ENCODE data around the gene ATP13A3.

The ATP13A3 gene

DNA sequence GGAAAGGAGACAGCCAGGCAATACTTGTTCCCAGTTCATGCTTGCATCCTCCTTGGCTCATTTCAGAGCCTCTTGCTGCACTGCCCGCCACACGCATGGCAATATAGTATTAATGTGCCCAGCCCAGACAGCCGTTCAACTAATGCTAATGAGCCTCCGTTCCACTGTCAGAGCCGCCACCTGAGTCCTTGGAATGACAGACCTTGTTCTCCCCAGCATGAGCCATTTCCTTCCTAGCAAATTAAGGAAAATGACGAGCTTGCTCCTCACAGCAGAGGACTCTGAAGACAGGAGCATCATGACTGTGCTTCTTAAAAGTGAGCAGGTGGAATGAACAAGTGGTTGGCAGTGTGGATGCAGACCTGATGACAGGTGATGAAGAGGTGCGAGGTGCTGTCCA is 106.5 kb downstream of the ATP13A3 start:
- TF ChIP-seq, protein P1, sequence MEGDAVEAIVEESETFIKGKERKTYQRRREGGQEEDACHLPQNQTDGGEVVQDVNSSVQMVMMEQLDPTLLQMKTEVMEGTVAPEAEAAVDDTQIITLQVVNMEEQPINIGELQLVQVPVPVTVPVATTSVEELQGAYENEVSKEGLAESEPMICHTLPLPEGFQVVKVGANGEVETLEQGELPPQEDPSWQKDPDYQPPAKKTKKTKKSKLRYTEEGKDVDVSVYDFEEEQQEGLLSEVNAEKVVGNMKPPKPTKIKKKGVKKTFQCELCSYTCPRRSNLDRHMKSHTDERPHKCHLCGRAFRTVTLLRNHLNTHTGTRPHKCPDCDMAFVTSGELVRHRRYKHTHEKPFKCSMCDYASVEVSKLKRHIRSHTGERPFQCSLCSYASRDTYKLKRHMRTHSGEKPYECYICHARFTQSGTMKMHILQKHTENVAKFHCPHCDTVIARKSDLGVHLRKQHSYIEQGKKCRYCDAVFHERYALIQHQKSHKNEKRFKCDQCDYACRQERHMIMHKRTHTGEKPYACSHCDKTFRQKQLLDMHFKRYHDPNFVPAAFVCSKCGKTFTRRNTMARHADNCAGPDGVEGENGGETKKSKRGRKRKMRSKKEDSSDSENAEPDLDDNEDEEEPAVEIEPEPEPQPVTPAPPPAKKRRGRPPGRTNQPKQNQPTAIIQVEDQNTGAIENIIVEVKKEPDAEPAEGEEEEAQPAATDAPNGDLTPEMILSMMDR (IDR thresholded peaks at IDR 0.05; ENCODE audit: low read depth, low read length) = no peak

DNA sequence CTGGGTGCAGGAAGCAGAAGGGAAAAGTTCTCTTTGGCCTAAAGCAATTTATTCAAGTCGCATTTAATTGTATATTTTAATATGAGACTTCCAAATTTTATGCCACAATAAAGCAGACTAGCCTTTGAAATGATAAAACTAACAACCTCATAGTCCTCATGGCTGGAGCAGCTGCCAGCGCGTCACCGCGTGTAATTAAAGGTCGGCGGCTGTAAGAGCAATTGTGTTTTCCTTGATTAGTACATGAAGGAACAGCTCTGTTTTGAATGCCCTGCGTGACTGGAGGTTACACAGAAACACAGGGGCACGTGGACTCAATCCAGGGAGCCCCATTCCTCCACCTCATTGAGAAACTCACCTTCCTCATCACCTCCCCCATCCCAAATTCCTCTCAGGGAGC is 107.2 kb downstream of the ATP13A3 start:
- H3K4me3 ChIP-seq (ENCODE audit: low read depth, low read length) = no peak overlapping the region
- TF ChIP-seq, protein P1 (IDR thresholded peaks at IDR 0.05; ENCODE audit: low read depth, low read length) = no peak

More for the DNA sequence above, 106.5 kb downstream of the ATP13A3 start:
- H3K4me3 ChIP-seq (ENCODE audit: low read depth, low read length) = no peak overlapping the region

DNA sequence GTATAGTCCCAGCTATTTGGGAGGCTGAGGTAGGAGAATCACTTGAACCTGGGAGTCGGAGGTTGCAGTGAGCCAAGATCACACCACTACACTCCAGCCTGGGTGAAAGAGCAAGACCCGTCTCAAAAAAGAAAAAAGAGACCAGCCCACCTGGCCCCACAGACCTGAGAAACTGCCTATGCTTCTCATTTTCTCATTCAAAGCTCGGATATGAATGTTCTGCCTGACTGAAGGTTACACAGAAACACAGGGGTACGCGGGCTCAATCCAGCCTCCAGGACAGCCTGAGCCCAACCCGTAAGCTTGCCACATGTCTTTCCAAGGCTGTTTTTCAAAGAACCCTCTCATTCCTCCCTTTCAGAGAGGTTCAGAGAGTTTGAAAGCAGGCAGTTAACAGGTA is 107.6 kb downstream of the ATP13A3 start:
- TF ChIP-seq, protein P1 (IDR thresholded peaks at IDR 0.05; ENCODE audit: low read depth, low read length) = no peak
- H3K4me3 ChIP-seq (ENCODE audit: low read depth, low read length) = no peak overlapping the region

DNA sequence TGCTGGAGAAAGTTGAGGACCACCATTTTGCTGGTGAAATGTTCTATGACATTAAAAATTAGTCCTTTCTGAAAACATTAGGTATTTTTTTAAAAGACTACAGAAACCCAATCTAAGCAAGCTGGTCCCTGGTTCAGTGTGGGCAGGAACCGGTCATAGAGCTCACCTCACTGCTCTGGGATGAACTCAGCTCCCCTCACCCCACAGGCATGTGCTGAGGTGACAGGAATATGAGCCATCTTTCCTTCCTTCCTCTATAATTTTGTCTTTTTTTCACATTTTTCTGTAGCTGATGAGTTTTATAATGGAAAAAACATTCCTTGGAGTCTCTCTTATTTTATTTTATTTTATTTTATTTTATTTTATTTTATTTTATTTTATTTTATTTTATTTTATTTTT is 109.1 kb downstream of the ATP13A3 start:
- TF ChIP-seq, protein P1 (IDR thresholded peaks at IDR 0.05; ENCODE audit: low read depth, low read length) = no peak
- no peak overlapping the region for H3K4me3 ChIP-seq (ENCODE audit: low read depth, low read length)

DNA sequence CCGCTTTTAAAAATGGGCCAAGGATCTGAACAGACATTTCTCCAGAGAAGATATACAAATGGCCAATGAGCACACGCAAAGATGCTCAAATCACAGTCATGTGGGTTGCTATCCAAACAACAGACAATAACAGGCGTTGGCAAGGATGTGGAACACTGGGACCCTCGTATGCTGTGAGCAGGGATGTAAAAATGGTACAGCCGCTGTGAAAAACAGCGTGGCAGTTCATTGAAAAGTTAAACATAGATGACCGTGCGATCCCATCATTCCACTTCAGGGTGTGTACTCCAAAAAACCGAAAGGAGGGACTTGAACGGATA is 110.6 kb downstream of the ATP13A3 start:
- TF ChIP-seq, protein P1 (IDR thresholded peaks at IDR 0.05; ENCODE audit: low read depth, low read length) = no peak

DNA sequence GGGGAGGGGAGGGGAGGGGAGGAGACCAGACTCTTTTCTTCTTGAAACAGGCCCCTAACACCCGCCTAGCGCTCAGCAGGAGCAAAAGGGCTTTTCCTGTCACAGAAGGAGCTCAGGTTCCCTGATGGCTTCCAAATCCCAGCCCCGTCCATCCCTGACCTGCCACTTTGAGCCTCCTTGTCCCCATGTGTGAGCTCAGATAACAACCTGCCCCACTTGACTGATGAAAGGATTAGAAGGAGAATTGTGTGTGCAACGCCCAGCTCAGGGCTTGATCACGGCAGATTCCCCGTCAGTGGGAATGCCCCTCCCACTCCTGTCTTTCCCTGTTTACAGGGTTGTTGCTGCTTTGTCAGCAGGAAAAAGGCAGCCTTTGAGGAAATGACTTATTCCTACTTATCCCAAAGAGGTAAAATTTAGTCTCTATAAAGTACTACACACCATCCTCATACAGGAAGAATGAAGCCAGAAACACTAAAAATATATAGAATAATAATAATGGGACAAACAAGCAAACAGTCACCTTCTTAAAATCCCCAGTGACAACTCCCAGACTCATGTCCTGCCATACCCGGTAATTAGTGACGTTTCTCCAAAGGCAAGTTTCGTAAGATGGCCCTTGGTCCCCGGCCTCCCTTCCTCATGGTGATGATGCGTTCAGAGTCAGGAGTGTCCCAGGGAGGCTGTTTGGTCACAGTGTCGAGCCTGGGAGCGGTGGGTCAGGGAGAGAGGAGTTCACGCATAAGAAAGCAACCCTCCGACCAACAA is 111.1 kb downstream of the ATP13A3 start:
- H3K4me3 ChIP-seq (ENCODE audit: low read depth, low read length) = no peak overlapping the region
- TF ChIP-seq, protein P1 (IDR thresholded peaks at IDR 0.05; ENCODE audit: low read depth, low read length) = no peak

More for the DNA sequence above, 110.6 kb downstream of the ATP13A3 start:
- H3K4me3 ChIP-seq (ENCODE audit: low read depth, low read length) = no peak overlapping the region

DNA sequence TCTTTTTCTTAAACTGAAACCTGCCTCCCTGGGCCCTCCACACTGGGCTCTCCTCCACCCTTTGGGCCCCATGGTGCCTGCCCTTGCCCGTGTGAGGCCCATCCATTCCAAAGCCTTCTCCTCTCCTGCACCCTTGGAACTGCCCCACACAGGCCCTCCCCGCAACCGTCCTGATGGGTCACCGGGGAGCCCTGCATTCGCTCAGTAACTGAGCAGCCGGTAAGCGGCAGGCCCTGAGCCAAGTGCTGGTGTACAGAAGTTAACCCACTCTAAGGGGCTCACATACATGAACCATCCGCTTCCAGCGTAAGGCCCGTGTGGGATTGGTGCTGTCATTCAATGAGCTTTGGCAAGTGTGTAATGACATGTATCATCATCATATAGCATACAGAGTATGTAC is 111.9 kb downstream of the ATP13A3 start:
- H3K4me3 ChIP-seq (ENCODE audit: low read depth, low read length) = no peak overlapping the region
- TF ChIP-seq, protein P1 (IDR thresholded peaks at IDR 0.05; ENCODE audit: low read depth, low read length) = no peak
